HG03432 (cell line): Measurements from ENCODE around the gene PGS1.

Source experiments
- ATAC-seq: cut with Tn5 transposase; IDR thresholded peaks from one replicate; pipeline ENCODE4 v1.9.1; 2021; ENCODE audit warnings: mild to moderate bottlenecking, moderate library complexity; ENCODE audit not compliant: unreplicated experiment

PGS1 gene

DNA sequence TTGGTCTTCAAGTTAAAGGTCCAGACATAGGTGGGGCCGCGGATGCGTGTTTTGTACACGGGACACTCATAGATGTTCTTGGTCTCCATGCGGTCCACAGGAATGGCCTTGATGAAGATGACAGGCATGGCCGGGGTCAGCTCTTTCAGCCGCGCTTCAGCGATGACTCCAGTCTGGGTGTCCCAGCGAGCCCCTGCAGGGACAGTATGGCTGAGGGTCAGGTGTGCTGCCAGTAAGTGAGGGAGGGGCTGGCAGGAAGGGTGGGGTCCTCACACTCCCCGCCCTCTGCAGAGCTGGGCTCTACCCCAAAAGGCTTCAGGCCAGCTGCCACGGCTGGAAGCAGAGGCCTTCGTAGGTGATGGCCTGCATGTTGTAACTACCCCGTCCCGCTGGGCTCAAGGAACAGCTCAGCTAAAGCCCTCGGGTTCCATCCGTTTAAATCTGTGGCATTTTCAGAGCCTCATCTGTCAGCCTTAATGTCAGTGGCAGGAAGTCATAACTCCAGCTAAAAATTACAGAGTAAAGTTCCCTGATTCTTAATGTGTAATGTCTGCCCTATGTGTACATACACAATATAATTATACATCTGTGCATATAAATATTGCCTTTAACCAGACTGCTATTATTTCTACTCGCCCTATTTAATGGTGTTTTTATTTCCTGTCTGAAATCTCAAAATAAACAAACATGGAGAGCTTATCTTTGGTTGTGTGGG is 45.7 kb downstream of the PGS1 start:
- ATAC-seq, result no peak

DNA sequence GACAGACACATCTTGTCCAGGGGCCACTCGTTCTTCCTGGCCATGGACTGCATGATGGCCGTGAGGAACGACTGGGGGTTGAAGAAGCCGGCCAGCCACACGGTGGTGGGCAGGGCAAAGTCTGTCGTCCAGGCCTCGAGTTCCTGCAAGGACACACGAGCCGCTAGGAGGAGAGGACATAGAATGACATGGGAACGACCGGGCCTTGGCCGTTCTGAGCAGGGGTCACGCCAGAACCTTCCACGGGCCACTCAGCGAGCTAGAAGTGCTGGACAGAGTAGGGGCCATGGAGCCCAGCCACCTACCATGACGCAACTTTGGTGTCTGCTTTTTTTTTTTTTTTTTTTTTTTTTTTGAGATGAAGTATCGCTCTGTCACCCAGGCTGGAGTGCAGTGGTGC is 47.0 kb downstream of the PGS1 start:
- no peak for ATAC-seq

DNA sequence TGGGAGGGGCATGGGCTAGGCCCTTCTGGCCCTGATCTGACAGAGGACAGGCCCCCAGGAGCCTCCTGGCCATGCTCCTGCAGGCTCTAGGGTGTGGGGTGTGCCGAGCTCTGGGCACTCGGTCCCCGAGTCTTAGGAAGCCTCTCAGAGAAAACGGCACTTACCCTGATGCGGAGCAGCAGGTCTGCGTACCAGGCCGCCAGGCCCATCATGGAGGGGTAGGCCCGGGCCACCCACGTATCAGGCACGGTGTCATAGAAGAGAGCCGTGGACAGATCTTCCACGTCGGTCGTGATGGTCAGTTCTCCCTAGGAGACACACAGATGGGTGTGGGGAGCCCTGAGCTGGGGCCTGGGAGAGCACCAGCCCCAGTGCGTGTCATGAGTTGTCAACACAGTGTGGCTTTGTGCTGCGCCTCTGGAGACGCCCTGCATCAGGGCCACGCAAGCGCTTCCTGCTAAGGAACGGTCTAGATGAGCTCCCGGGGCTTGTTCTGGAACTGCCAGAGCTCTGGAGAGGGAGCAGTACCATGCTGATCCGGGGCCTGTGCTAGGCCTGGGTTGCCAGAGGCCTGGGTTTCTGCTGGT is 47.9 kb downstream of the PGS1 start:
- ATAC-seq, result no peak

DNA sequence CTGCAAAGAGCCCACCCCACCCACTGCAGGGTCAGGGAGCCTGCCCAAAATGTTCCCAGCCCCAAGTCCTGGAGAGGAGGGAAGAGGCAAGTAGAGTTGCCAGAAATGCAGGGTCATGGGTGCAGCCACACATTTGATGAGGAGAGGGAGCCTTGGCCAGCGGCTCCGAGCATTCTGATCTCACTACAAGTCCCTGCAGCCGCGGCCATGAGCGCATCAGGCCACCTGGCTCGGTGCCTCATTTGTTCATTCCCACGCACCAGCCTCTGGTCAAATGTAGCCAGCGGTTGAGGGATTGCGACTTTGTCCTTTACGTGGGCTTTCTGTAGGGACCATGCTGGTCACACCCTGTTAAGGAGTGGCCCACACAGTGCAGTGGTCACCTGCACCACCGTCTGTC is 48.7 kb downstream of the PGS1 start:
- ATAC-seq, result no peak

DNA sequence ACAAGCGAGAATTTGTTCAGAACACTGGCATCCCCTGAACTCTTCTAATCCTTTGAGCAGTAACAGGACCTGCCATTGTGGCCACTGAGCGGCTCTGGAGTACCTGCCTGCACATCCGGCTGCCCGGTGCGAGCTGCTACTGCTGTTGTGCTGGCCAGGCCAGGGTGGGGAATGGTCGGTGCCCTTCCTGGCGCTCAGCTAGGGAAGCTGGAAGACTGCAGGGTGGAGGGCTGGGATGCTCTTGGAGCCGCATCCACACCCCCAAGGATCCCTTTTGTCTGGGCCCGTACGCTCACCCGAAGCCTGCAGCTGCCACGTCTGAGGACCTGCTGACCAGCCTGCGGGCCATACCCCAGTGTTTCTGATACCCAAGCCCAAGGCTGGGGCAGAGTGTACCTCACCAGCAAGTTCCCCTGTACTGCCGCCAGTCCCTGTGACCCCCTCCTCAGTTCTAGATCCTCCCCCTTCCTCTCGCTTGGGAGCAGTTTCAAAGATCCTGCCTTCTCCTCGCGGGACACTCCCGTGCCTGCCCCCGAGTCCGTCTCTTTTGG is 49.7 kb downstream of the PGS1 start:
- ATAC-seq, result no peak

DNA sequence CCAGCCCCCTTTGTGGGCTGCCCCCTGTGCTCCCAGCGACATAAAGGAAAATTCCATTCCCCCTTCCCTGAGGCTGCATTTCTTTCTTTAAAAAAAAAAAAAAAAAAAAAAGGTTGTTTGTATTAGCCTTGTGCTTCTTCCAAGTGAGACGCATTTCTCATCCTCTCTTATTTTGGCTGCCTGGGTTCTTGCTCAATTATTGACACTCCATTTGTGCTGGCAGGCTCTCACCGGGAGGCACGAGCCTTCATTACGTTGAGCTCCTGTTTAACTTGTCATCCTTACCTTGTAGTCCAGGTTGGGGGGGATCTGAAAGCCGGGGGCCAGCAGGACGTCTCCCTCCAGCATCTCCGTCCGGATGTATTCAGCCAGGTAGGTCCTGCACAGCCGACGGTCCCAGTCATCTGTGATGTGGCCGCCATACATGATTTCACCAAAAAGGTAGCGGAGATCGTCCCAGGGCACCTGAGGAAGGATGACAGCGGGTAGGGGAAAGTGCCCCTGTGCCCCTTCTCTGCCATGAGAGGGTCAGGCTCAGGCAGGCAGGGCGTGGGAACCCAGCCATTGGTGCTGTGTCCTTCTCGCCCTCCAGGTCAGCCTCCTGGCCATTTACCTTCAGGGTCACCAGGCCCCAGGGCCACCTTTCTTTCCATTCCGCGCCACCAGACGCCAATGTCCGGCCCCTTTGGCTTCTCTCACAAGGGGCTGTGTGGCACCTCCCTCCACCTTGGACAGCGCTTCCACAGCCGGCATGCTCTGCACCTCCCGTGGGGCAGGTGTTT is 50.6 kb downstream of the PGS1 start:
- ATAC-seq, result no peak

DNA sequence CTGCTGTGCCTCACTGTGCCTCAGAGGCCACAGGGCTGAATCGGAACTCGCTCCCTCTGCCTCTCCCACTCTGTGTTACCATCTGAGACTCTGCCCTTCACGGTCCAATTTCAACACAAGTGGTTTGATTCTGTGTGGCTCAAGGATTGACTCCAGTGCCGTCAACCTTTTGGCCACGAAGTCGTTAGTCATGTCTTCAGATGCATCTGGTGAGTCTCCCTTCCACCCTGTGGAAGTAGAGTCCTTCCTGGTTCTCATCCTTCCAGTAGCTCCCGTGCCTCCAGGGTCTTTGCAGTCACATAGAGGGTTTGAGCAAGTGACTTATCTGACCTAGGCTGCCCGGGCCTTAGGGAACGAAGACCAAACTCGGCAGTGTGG is 51.2 kb downstream of the PGS1 start:
- no peak for ATAC-seq

DNA sequence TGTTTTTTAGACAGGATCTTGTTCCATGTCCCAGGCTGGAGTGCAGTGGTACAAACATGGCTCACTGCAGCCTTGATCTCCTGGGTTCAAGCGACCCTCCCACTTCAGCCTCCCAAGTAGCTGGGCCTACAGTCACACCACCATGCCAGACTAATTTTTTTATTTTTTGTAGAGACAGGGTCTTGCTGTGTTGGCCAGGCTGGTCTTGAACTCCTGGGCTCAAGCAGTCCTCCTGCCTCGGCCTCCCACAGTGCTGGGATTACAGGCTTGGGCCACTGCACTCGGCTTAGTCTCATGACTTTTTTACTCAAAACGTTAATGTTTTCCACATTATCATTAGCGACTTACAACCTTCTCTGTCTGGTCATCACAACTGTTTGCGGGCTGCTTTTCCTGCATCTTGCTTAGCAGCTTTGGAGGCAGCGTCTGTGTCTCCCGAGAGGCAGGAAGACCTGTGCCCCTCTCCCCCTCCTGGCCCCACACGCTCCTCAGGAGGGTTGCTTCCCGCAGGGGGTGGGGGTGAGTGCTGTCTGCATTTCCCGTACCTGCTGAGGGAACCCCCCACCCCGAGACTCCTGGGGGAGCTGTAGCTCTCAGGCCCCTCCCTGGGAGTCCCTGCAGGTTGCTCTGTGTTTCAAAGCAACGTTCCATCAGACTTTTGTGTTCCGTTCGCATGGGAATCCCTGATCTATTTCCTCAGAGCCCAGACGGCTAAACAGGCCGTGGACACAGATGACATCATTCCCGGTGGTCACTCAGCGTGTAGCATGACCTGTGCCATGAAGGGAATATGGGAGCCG is 52.6 kb downstream of the PGS1 start:
- ATAC-seq, result no peak

DNA sequence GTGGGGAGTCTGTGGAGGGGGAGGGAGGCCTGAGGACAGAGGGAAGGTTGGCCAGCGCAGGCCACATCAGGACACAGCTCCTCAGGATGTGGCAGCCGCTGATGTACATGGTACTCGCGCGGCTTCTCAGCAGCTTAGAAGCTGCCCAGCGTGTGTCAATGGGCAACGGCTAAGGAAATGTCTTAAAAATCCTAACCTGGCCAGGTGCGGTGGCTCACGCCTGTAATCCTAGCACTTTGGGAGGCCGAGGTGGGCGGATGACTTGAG is 53.2 kb downstream of the PGS1 start:
- no peak for ATAC-seq

DNA sequence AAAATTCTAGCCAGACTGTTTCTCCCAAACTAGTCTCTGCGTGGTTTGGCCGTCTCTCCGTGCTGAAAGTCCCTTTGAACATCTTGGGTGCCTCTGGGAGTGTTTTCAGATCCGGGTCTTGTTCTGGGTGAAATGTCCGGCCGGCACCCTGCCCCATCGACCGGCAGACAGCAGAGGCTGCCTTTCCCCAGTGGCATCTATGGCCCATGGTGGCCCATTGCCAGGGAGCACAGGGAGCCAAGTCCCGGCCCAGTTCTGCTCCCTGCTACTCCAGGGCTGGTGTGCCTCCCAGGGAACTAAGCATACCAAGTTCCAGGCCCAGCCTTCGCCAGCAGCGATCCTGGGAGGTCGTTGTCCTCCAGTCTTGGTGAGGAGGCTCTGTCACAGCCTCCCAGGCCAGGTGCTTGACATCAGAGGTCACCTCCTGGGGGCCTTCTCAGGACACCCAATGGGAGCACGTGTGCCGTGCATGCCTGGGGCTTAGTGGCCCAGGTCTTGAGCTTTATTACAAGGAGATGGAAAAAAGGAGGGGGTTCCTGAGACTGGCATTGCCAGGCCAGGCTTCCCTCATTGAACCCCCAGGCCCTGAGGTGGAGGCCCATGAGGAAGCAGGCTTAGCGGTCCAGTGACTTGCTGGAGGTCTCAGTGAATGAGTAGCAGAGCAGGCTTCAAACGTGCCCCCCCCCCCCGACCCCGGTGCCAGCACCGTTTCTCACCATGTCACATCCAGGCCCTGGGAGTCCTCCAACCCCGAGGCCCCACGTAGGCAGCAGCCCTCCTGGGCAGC is 54.0 kb downstream of the PGS1 start:
- ATAC-seq, result no peak

DNA sequence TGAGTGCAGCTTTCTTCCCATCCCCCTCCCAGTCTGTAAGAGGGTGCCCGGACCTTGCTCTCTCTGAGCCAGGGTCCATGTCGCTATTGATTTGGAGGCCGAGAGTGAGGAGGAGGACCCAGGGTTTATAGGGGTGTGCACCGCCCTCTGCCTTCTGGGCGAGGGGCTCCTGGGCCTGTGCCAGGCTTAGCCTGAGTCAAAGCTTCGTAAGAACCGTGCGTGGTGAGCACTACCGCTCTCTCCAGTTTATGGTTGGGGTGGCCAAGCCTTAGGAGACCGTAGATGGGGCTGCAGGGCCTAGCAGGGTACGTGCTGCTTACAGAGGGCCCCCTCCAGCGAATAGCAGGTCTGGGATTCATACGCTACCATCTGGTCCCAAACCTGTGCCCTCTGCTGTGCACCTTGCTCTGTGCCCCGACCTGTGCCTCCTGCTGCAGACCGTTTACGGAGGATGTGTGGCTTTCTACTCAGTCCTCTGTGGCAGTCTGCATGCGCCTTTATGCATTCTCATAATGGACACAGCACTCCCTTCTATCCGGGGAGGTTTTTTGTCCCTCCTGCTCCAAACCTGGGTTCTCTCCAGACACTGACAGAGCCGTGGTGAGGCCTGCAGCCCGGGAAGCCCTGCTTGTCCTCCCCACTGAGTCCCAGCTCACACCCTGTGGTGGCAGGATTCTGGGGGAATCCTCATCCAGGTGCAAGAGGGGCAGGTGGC is 54.7 kb downstream of the PGS1 start:
- no peak for ATAC-seq

DNA sequence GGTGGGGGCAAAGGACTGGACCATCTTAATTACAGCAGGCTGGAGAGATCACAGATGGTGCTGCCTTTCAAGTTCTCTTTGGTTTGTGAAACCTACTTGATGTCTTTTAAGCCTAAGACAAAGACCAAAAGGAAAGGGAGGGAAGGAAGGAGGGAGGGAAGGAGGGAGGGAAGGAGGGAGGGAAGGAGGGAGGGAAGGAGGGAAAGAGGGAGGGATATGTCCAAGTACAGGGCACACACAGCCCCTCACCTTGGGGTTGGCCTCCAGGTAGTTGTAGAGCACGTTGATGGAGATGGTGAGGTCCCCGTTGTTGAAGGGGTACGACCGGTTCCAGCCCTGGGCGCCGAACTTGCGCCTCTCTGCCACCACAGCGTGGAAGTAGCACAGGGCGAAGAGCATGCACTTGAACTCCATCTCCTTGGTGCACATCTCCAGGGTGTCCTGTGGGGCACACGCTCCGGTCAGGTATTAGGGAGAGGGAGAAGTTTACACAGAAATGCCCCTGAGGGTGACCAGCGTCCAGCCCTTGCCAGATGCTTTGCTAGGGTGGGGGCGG is 55.4 kb downstream of the PGS1 start:
- no peak for ATAC-seq

DNA sequence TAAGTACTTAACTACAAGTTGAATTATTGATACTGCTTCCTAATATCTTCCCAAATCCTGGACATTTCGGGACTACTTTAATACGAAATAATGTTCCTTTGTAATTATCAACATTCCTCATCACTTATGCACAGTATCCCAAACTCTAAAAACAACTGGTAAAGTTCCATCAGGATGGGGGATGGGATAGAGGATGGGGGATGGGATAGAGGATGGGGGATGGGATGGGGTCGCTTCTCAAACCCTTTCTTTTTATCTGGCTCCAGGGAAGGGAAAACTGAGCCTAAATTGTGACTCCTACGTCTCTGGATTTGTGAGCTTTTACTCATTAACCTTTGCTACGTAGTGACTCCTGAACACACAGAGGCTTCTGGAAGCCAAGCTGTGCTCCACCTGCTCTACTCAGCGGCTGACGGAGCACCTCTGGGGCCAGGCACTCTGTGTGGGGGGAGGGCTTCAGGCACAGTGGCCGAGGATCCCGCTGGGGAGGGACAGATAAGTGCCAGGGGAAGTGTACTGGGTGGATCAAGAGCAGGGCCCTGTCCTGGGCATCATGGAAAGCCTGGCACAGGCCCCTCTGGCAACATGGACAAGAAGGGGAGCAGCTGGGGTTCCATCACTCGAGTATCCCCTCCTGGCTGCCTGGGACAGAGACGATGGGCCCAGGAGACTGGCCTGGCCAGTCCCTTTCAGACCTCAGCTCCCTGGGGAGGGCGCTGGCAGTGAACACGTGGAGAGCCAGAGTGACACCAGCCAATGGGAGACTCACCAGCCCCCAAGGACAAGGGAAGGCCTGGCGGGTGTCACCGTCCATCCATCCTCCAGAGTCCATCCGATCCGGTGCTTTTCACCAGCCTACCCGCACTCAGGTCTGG is 56.2 kb downstream of the PGS1 start:
- ATAC-seq, result no peak

DNA sequence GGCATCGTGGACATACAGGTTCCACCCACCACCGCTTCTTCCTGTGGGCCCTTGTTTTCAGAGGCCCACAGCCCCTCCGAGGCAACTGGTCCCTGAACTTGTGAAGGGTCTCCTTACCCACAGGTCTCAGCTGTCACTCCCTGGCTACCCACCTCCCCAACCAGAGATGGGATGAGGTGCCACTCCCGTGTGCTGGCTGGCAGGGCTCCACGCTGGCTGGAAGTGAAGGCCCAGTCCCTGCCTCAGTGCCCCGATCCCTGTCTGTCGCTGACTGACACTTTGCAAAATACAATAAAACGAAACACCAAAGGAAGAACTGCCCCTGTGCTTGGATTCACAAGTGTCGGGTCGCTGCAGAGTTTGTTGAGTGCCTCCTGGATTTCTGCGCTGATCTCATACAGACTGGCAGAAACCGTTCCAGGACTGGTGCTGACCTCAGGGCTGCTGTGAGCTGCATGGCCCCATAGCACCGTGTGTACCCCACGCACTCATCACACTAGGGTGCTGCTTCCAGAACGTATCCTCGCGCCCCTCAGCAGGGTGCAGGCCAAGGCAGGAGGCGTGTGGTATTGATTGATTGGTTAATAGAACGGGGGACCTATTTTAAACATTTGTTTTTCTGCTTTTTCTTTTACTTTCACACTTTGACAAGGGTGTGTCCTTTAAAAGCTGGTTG is 57.0 kb downstream of the PGS1 start:
- ATAC-seq, result no peak

DNA sequence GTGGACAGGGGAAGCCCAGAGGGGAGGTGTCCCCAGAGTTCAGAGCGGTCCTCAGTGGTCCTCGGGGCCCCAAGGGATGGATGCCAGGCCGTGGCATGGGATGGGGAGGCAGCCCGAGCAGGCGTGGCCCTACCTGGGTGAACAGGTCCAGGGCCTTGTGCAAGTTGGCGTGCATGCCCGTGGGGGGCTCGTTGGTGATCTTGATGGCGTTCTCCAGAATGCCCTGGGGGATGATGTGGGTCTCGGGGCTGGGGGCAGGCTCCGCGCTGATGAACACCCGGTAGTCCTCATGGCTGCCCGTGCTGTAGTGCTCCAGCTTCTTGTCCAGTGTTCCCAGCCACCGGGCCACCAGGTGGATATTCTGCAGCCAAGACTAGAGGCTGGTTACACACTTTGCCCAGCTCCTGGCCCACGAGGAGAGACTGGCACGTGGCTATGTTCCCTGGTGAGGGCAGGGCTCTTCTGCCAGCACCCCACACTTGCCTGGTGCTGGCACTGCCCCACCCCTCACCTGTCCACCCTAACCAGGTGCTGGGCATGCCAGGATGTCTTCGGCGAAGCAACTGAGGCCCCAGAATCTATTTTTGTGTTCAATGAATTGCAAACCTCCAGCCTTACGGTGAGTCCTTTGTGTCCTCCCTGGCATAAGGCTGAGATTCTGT is 59.2 kb downstream of the PGS1 start:
- no peak for ATAC-seq

DNA sequence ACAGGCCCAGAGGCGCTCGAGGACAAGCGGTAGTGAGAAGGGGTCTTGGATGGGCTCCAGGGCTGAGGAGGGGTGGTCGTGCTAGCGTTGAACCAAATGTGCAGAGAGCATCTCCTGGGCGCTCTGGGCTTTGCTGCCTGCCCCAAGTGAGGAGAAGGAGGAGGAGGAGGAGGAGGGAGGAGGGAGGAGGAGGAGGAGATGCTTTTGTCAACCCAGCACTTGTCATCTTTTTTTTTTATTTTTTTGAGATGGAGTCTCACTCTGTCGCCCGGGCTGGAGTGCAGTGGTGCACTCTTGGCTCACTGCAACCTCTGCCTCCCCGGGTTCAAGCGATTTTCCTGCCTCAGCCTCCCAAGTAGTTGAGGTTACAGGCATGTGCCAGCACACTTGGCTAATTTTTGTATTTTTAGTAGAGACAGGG is 59.8 kb downstream of the PGS1 start:
- ATAC-seq, result no peak

DNA sequence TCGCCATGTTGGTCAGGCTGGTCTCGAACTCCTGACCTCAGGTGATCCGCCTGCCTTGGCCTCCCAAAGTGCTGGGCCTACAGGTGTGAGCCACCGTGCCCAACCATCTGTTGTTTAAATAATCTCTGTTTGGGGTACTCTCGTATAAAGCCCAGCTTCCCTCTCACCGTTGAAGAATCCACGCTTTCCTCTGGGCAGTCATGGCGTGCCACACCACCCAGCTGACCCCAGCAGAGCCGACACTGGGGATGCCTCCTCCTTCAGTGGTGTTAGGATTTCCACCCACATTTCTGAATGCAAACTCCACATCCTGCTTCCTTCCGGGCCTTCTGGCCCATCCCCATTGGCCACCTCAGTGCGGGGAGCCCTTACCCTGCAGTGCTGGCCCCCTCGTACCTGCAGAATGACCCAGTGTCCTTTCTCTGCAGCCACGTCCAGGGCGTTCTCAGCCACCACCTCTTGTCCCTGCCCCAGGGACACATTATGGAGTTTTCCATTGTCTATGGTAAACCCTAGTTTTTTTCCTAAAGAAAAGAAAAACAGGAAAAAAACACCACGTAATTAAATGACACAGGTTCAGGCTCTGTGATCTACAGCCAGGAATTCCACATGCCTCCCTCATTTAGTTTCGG is 60.4 kb downstream of the PGS1 start:
- no peak for ATAC-seq
